Lower lobe of right lung (tissue), 2 donors: ENCODE results near the gene STRIP1. TPM values are rescaled to one million over a fixed set of nuclear protein-coding genes. Genes with fewer than 3 reads are reported as not detected.
A peak's percentile ranks its signal among the peaks of the same experiment; 100 is the strongest.

Experiments
- ATAC-seq, 2 donors: fragments of 200-7000 bp; cut with Tn5 transposase; one replicate each; pipeline ENCODE4 v1.9.1; 2020 to 2022; ENCODE audit warnings: mild to moderate bottlenecking in 2 of 2, moderate library complexity in 2 of 2
- DNase-seq: peaks from one replicate; pipeline ENCODE4 v3.0.0-alpha.2; 2020
- H3K27ac ChIP-seq: fragments of 200-600 bp; one replicate; pipeline ENCODE4 v1.8.0; 2022
- H3K27me3 ChIP-seq: fragments of 200-600 bp; one replicate; pipeline ENCODE4 v1.8.0; 2022; ENCODE audit warnings: low read depth
- H3K36me3 ChIP-seq: fragments of 200-600 bp; one replicate; pipeline ENCODE4 v1.8.0; 2022; ENCODE audit warnings: mild to moderate bottlenecking
- H3K4me1 ChIP-seq: fragments of 200-600 bp; one replicate; pipeline ENCODE4 v1.8.0; 2022
- H3K4me3 ChIP-seq: fragments of 200-600 bp; one replicate; pipeline ENCODE4 v1.8.0; 2022; ENCODE audit warnings: mild to moderate bottlenecking
- H3K9me3 ChIP-seq: fragments of 200-600 bp; one replicate; pipeline ENCODE4 v1.8.0; 2022
- intact Hi-C: fragments of 100-400 bp; cut with DNase I; formaldehyde crosslinking; loops from one replicate; pipeline ENCODE4 v1.11.0; 2022
- long read RNA-seq: library from polyadenylated mRNA; unstranded; transcript quantifications from one replicate; pipeline ENCODE4 v2.0.0, GENCODE V29; 2021
- total RNA-seq: library from RNA; stranded (reverse); fragmentation: NEBNext Ultra II Directional; extraction: Animal tissue kit (Norgen Biotek cat#: 25700); gene quantifications from one replicate; pipeline ENCODE4 v1.2.1, GENCODE V29; 2021
- TF ChIP-seq, protein P1 (sequence below): fragments of 200-600 bp; IDR thresholded peaks from one replicate; pipeline ENCODE4 v1.8.0; 2022; ENCODE audit warnings: antibody characterized with exemption, mild to moderate bottlenecking
- donor health status: DM: no; HTN: yes; CAD: no; lungs with severe emphysema.

The STRIP1 gene, protein sequence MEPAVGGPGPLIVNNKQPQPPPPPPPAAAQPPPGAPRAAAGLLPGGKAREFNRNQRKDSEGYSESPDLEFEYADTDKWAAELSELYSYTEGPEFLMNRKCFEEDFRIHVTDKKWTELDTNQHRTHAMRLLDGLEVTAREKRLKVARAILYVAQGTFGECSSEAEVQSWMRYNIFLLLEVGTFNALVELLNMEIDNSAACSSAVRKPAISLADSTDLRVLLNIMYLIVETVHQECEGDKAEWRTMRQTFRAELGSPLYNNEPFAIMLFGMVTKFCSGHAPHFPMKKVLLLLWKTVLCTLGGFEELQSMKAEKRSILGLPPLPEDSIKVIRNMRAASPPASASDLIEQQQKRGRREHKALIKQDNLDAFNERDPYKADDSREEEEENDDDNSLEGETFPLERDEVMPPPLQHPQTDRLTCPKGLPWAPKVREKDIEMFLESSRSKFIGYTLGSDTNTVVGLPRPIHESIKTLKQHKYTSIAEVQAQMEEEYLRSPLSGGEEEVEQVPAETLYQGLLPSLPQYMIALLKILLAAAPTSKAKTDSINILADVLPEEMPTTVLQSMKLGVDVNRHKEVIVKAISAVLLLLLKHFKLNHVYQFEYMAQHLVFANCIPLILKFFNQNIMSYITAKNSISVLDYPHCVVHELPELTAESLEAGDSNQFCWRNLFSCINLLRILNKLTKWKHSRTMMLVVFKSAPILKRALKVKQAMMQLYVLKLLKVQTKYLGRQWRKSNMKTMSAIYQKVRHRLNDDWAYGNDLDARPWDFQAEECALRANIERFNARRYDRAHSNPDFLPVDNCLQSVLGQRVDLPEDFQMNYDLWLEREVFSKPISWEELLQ
- 36.5 TPM for total RNA-seq
- long read RNA-seq, transcript STRIP1-201 (21 exons, 3,265 nt) = major isoform, 41 of 68 reads
- long read RNA-seq, partial matches to known transcripts = 6 of 68 reads
- long read RNA-seq, other reads (novel, unspliced or antisense) = 20 of 68 reads

DNA sequence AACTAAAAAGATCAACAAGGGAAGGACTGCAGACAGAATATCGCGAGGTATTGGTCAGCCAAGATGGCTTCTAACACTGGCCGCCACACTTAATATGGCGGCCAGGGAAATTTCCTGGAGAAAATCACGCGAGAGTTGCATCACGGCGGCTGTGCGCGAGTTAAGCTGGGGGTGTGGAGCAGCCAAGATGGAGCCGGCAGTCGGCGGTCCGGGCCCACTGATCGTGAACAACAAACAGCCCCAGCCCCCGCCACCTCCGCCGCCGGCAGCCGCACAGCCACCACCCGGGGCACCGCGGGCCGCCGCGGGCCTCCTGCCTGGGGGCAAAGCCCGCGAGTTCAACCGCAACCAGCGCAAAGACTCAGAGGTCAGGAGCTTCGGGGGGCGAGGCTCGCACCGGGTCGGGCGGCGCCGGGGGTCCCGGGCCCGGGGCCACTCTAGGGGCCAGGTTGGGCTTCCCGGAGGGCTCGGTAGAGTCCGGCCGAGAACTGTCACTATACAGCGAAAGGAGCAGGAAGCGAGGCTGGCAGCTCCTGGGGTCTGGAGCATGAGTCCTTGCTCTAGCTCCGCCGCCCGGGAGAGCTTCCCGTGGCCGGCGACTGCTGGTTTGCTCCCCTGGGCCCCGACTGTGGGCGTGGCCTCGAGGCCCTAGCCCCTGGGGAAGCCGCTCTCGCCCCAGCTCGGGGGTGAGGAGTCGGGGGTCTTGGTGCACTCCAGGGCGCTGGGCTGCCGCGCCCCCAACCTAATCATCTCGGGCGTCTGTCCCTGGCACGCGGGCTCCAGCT lies at the start of gene STRIP1:
STRIP1 (plus strand) TSS at position 174 of the 785 bp plus-strand sequence; CDS start at position 188, 14 bp downstream.
- TF ChIP-seq, protein P1, sequence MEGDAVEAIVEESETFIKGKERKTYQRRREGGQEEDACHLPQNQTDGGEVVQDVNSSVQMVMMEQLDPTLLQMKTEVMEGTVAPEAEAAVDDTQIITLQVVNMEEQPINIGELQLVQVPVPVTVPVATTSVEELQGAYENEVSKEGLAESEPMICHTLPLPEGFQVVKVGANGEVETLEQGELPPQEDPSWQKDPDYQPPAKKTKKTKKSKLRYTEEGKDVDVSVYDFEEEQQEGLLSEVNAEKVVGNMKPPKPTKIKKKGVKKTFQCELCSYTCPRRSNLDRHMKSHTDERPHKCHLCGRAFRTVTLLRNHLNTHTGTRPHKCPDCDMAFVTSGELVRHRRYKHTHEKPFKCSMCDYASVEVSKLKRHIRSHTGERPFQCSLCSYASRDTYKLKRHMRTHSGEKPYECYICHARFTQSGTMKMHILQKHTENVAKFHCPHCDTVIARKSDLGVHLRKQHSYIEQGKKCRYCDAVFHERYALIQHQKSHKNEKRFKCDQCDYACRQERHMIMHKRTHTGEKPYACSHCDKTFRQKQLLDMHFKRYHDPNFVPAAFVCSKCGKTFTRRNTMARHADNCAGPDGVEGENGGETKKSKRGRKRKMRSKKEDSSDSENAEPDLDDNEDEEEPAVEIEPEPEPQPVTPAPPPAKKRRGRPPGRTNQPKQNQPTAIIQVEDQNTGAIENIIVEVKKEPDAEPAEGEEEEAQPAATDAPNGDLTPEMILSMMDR = no peak
- ATAC-seq = peak; percentile 96 to 98

DNA sequence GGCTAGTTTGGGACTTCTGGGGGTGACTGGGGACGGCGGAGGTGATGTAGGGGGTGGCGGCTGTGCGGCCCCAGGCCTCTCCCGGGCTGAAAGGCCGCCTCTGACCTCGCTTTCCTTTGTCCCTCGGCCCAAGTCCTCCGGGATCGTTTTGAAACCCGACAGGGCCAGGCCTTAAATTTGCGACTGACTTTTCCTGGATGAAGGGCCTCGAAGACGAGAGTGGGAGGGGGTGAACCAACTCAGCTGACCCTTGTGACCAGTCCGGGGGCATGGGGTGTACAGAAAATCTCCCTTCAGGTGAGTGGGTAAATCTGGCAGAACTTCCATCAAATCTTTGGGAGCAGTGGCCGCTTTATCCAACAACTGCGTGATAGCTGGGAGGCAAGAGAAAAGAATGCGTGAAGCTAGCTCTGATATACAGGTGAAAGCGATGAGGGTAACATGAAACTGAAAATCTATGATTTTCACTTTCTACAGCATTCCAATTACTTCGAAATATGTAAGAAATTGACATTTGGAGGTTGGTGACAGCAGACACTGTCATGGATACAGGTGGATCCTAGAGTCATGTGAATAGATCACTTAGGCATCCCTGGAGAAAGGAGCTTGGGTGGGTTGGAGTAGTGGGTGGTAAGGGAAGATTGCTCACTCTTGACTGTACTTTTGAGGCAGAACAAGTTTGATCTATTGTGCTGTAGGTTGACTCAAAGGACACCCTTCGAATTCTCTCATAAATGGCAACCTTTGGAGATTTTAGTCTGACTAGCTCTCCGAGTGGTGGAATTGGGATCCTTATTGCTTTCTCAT lies 49.0 kb upstream of the STRIP1 start:
- no peak for ATAC-seq
- H3K9me3 ChIP-seq = no peaks in the 10 kb centered on the region
- no peaks in the 10 kb centered on the region for H3K27me3 ChIP-seq
- intact Hi-C loops = no loop called here
- peak overlapping the region; percentile 97 for H3K27ac ChIP-seq
- peaks cover 71% of the 10 kb centered on the region for H3K4me1 ChIP-seq
- H3K36me3 ChIP-seq = no peaks in the 10 kb centered on the region
- TF ChIP-seq, protein P1 = no peak
- peak overlapping the region; percentile 85 for H3K4me3 ChIP-seq
- no peak for DNase-seq

More for the DNA sequence above, at the start of gene STRIP1:
- Histone ChIP-seq H3K9me3 (no peaks in the 10 kb centered on the region), H3K36me3 (peaks cover 23% of the 10 kb centered on the region), H3K4me1 (peaks cover 28% of the 10 kb centered on the region), H3K27ac (peak within 1 kb of the TSS; percentile 91), H3K4me3 (peak within 1 kb of the TSS; percentile 92), H3K27me3 (no peaks in the 10 kb centered on the region)
- intact Hi-C loops = no loop called here
- peak; percentile 94 for DNase-seq

DNA sequence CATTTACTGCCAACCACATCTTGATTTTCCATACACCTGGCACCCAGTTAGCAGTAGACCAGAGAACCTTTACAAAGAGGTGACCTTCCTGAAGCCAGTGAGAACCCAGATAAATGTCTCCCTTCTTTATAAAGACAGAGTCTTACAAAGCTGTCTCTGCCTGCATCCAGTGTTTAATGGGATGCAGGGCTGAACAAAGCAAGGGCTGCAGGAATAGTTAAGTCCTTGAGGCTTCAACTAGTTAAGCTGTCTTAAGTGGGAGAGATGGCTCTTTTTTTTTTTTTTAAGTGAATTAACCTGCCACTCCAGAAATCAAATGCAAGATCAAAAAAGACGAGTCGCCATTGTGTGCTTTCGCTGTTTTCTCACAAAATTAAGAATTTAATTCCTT lies 48.4 kb upstream of the STRIP1 start:
- no peaks in the 10 kb centered on the region for H3K36me3 ChIP-seq
- H3K4me1 ChIP-seq = peaks cover 74% of the 10 kb centered on the region
- DNase-seq = no peak
- H3K4me3 ChIP-seq = peak overlapping the region; percentile 85
- no peak overlapping the region for H3K27ac ChIP-seq
- intact Hi-C loops = no loop called here
- TF ChIP-seq, protein P1 = no peak
- no peak for ATAC-seq
- no peaks in the 10 kb centered on the region for H3K9me3 ChIP-seq
- no peaks in the 10 kb centered on the region for H3K27me3 ChIP-seq

DNA sequence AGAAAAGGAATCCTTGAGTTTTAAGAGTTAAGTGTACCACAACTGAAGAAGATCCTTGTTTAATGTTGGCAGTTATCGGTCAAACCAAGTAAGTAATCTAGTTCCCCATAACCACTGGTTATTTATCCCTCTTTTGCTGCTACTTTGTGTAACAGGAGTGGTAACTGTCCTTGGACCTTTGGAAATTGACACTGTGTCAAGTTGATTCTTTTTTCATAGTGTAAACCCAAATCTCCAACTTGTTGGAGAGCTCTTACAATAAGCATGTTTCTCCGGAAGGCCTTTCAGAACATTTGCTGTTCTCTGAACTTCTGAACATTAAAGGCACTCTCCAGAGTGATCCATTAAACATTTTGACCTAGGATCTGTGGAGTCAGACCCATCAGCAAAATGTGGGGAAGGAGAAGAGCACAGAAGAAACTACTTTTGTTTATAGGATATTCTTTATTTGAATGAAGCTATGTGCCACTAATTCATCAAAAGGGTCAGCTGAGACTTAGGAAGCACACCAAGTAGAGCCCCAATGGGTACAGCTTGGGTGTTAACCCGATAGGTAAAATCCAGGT lies 46.0 kb upstream of the STRIP1 start:
- TF ChIP-seq, protein P1 = no peak
- DNase-seq (no peak), ATAC-seq (no peak)
- H3K4me3 ChIP-seq = no peak overlapping the region
- H3K27me3 ChIP-seq = no peaks in the 10 kb centered on the region
- peaks cover 71% of the 10 kb centered on the region for H3K4me1 ChIP-seq
- no peaks in the 10 kb centered on the region for H3K36me3 ChIP-seq
- intact Hi-C loops = no loop called here
- no peak overlapping the region for H3K27ac ChIP-seq
- no peaks in the 10 kb centered on the region for H3K9me3 ChIP-seq
